SU-DHL-6 (cell line): ENCODE results near the gene RNF157.

Experiments used
- EZH2phosphoT487 ChIP-seq: fragments of 200-600 bp; sonication (generic), shearing (Covaris generic); conservative IDR thresholded peaks from 2 replicates; pipeline ENCODE4 v1.6.1; 2018; ENCODE audit warnings: mild to moderate bottlenecking, antibody characterized with exemption, low read length, moderate library complexity, mixed read lengths
- TF ChIP-seq, protein P1 (sequence below): fragments of 200-600 bp; sonication (generic); IDR thresholded peaks from one replicate; pipeline ENCODE4 v1.5.1; 2017; ENCODE audit warnings: antibody characterized with exemption, mild to moderate bottlenecking, low read length, moderate library complexity; ENCODE audit not compliant: insufficient read depth, poor library complexity, severe bottlenecking

DNA sequence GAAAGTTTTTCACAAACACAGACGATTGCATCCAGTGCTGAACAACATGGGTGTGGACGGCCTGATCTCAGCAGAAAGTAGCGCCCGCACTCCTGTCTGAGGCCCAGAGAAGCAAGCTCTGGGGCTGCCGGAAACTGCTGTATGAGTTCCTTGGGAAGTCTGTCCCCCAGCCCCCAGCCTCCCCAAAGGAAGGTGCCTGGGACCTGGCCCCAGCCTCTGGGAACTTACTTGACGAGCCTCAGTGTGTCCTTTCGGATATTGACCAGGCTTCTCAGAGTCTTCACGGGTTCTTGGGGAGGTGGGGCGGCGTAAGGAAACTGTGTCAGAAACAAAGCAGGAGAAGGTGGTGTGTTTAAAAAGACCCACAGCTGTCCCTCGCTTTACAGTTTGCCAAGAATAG is 66.8 kb downstream of the RNF157 start:
- TF ChIP-seq, protein P1, sequence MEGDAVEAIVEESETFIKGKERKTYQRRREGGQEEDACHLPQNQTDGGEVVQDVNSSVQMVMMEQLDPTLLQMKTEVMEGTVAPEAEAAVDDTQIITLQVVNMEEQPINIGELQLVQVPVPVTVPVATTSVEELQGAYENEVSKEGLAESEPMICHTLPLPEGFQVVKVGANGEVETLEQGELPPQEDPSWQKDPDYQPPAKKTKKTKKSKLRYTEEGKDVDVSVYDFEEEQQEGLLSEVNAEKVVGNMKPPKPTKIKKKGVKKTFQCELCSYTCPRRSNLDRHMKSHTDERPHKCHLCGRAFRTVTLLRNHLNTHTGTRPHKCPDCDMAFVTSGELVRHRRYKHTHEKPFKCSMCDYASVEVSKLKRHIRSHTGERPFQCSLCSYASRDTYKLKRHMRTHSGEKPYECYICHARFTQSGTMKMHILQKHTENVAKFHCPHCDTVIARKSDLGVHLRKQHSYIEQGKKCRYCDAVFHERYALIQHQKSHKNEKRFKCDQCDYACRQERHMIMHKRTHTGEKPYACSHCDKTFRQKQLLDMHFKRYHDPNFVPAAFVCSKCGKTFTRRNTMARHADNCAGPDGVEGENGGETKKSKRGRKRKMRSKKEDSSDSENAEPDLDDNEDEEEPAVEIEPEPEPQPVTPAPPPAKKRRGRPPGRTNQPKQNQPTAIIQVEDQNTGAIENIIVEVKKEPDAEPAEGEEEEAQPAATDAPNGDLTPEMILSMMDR: no peak
- TF ChIP-seq EZH2phosphoT487: no peak
